HEK293 (cell line): ENCODE measurements around the gene ITGB5.

Experiments
- CTCF ChIA-PET: fragments of 350-600 bp; formaldehyde crosslinking; extraction: SDS; loops from one replicate; lab custom pipeline; 2021; ENCODE audit warnings: antibody characterized with exemption; lab: Yijun Ruan, JAX
- POLR2A ChIA-PET: fragments of 300-600 bp; formaldehyde crosslinking; extraction: SDS; loops from one replicate; lab custom pipeline; 2020; ENCODE audit warnings: antibody characterized with exemption, inconsistent platforms; lab: Yijun Ruan, JAX
- H3K27ac ChIP-seq: fragments of 200-500 bp; sonication (Bioruptor generic); 2 replicates; pipeline ENCODE4 v1.5.1; 2014; ENCODE audit warnings: low read depth, low read length, control low read depth, inconsistent platforms; ENCODE audit errors: extremely low read depth
- H3K36me3 ChIP-seq, 2 experiments: fragments of 200-500 bp in 1 of 2; sonication (Bioruptor generic) in 1 of 2; 1 replicate in 1 of 2; 2 replicates in 1 of 2; pipeline ENCODE4 v1.5.1; 2014 to 2017; ENCODE audit warnings: inconsistent platforms in 2 of 2, low read length in 2 of 2; ENCODE audit not compliant: control insufficient read depth in 2 of 2, insufficient read depth in 1 of 2
- H3K4me1 ChIP-seq: fragments of 200-500 bp; sonication (Bioruptor generic); 2 replicates; pipeline ENCODE4 v1.5.1; 2014; ENCODE audit warnings: mild to moderate bottlenecking, low read length, inconsistent platforms; ENCODE audit not compliant: control insufficient read depth, insufficient read depth
- H3K4me3 ChIP-seq: 2 replicates; pipeline ENCODE4 v1.5.1; 2011; ENCODE audit warnings: low read depth, mild to moderate bottlenecking, control low read depth, low read length, moderate library complexity
- H3K9me3 ChIP-seq: fragments of 200-500 bp; sonication (Bioruptor generic); 2 replicates; pipeline ENCODE4 v1.5.1; 2014; ENCODE audit warnings: low read depth, low read length, inconsistent platforms; ENCODE audit not compliant: control insufficient read depth, insufficient read depth
- CTCF ChIP-seq: fragments of 450-650 bp; formaldehyde crosslinking; IDR thresholded peaks from 2 replicates; pipeline ENCODE4 v1.5.1; 2016; ENCODE audit warnings: missing biosample characterization, missing genetic modification characterization
- EGR2 ChIP-seq: fragments of 450-650 bp; formaldehyde crosslinking; IDR thresholded peaks from 2 replicates; pipeline ENCODE4 v1.5.1; 2016; ENCODE audit warnings: low read depth, missing biosample characterization, missing genetic modification characterization
- ELK4 ChIP-seq: IDR thresholded peaks from 2 replicates; pipeline ENCODE4 v1.6.1; 2011; ENCODE audit warnings: mild to moderate bottlenecking, low read depth, low read length, borderline replicate concordance
- GLIS1 ChIP-seq: fragments of 450-650 bp; formaldehyde crosslinking; IDR thresholded peaks from 2 replicates; pipeline ENCODE4 v1.5.1; 2016; ENCODE audit warnings: missing biosample characterization, missing genetic modification characterization
- SALL2 ChIP-seq: fragments of 450-650 bp; formaldehyde crosslinking; IDR thresholded peaks from 2 replicates; pipeline ENCODE4 v1.5.0; 2017; ENCODE audit warnings: missing biosample characterization, mild to moderate bottlenecking, missing genetic modification characterization, borderline replicate concordance
- SETDB1 ChIP-seq: IDR thresholded peaks from one replicate; pipeline ENCODE4 v1.6.1; 2017; ENCODE audit warnings: mild to moderate bottlenecking, low read length, moderate library complexity, mixed read lengths; ENCODE audit not compliant: insufficient read length
- SP7 ChIP-seq: fragments of 450-650 bp; formaldehyde crosslinking; IDR thresholded peaks from 2 replicates; pipeline ENCODE4 v1.5.1; 2016; ENCODE audit warnings: missing biosample characterization, missing genetic modification characterization
- TRIM28 ChIP-seq: IDR thresholded peaks from 2 replicates; pipeline ENCODE4 v1.6.1; 2011; ENCODE audit warnings: low read length, control low read depth, borderline replicate concordance
- YY2 ChIP-seq: fragments of 450-650 bp; formaldehyde crosslinking; IDR thresholded peaks from 2 replicates; pipeline ENCODE4 v1.5.1; 2016; ENCODE audit warnings: missing biosample characterization, missing genetic modification characterization
- ZBTB10 ChIP-seq: fragments of 450-650 bp; formaldehyde crosslinking; IDR thresholded peaks from 2 replicates; pipeline ENCODE4 v1.5.1; 2016; ENCODE audit warnings: missing biosample characterization, missing genetic modification characterization
- ZBTB17 ChIP-seq: fragments of 450-650 bp; formaldehyde crosslinking; IDR thresholded peaks from 2 replicates; pipeline ENCODE4 v1.5.1; 2016; ENCODE audit warnings: missing biosample characterization, missing genetic modification characterization
- ZIC2 ChIP-seq: fragments of 450-650 bp; formaldehyde crosslinking; IDR thresholded peaks from 2 replicates; pipeline ENCODE4 v1.5.1; 2016; ENCODE audit warnings: missing biosample characterization, missing genetic modification characterization
- ZNF133 ChIP-seq: fragments of 450-650 bp; formaldehyde crosslinking; IDR thresholded peaks from 2 replicates; pipeline ENCODE4 v1.5.1; 2016; ENCODE audit warnings: missing biosample characterization, missing genetic modification characterization
- ZNF138 ChIP-seq: fragments of 450-650 bp; formaldehyde crosslinking; IDR thresholded peaks from 2 replicates; pipeline ENCODE4 v1.5.1; 2016; ENCODE audit warnings: missing biosample characterization, missing genetic modification characterization, borderline replicate concordance
- ZNF18 ChIP-seq: fragments of 450-650 bp; formaldehyde crosslinking; IDR thresholded peaks from 2 replicates; pipeline ENCODE4 v1.5.1; 2016; ENCODE audit warnings: missing biosample characterization, missing genetic modification characterization
- ZNF19 ChIP-seq: fragments of 450-650 bp; formaldehyde crosslinking; IDR thresholded peaks from 2 replicates; pipeline ENCODE4; 2016; ENCODE audit warnings: missing biosample characterization, missing genetic modification characterization, low read depth
- ZNF23 ChIP-seq: fragments of 450-650 bp; formaldehyde crosslinking; IDR thresholded peaks from 2 replicates; pipeline ENCODE4 v1.5.1; 2016; ENCODE audit warnings: missing biosample characterization, missing genetic modification characterization, borderline replicate concordance
- ZNF37A ChIP-seq: fragments of 450-650 bp; IDR thresholded peaks from 2 replicates; pipeline ENCODE4 v1.5.1; 2018; ENCODE audit warnings: missing biosample characterization, missing genetic modification characterization
- ZNF404 ChIP-seq: fragments of 450-650 bp; formaldehyde crosslinking; IDR thresholded peaks from 2 replicates; pipeline ENCODE4 v1.5.1; 2017; ENCODE audit warnings: missing biosample characterization, missing genetic modification characterization
- ZNF488 ChIP-seq: fragments of 450-650 bp; formaldehyde crosslinking; IDR thresholded peaks from 2 replicates; pipeline ENCODE4 v1.5.1; 2016; ENCODE audit warnings: missing biosample characterization, missing genetic modification characterization
- ZNF501 ChIP-seq: fragments of 450-650 bp; formaldehyde crosslinking; IDR thresholded peaks from 2 replicates; pipeline ENCODE4 v1.5.1; 2016; ENCODE audit warnings: missing biosample characterization, missing genetic modification characterization
- ZNF513 ChIP-seq: fragments of 450-650 bp; IDR thresholded peaks from 2 replicates; pipeline ENCODE4 v1.5.1; 2018; ENCODE audit warnings: missing biosample characterization, missing genetic modification characterization
- ZNF571 ChIP-seq: fragments of 450-650 bp; formaldehyde crosslinking; IDR thresholded peaks from 2 replicates; pipeline ENCODE4 v1.5.0; 2017; ENCODE audit warnings: missing biosample characterization, missing genetic modification characterization
- ZNF600 ChIP-seq: fragments of 450-650 bp; formaldehyde crosslinking; IDR thresholded peaks from 2 replicates; pipeline ENCODE4 v1.5.1; 2016; ENCODE audit warnings: missing biosample characterization, missing genetic modification characterization
- ZNF791 ChIP-seq: fragments of 450-650 bp; formaldehyde crosslinking; IDR thresholded peaks from 2 replicates; pipeline ENCODE4 v1.5.1; 2016; ENCODE audit warnings: missing biosample characterization, missing genetic modification characterization
- ZNF843 ChIP-seq: fragments of 450-650 bp; formaldehyde crosslinking; IDR thresholded peaks from 2 replicates; pipeline ENCODE4 v1.5.1; 2016; ENCODE audit warnings: missing biosample characterization, missing genetic modification characterization

The ITGB5 gene

GRCh38 chr3:124834723-124835718 is 52.1 kb downstream of the ITGB5 start (continued):
- TF ChIP-seq GLIS1 (tag by site-specific recombination): peak; percentile 37; the same call in 1 of the 2 replicates
- peak; percentile 61; the same call in 1 of the 2 replicates for TF ChIP-seq ZNF600 (tag by site-specific recombination)
- TF ChIP-seq ZNF571: no peak
- no peak for TF ChIP-seq ZNF133
- no peak for TF ChIP-seq SETDB1
- peak; percentile 24; the same call in 1 of the 2 replicates for TF ChIP-seq ZBTB17 (tag by site-specific recombination)
- peak; percentile 83 for TF ChIP-seq ZNF18 (tag by site-specific recombination)
- no peak for TF ChIP-seq ZNF501 (tag by site-specific recombination)
- TF ChIP-seq ZBTB10 (tag by site-specific recombination): no peak
- TF ChIP-seq SP7: no peak
- no peak for TF ChIP-seq EGR2 (tag by site-specific recombination)
- TF ChIP-seq SALL2 (tag by site-specific recombination): no peak
- TF ChIP-seq ZNF37A (tag by site-specific recombination): no peak
- peak; percentile 82 for TF ChIP-seq ZIC2
- TF ChIP-seq YY2 (tag by site-specific recombination): no peak
- no peak for TF ChIP-seq CTCF (tag by site-specific recombination)
- no peak for TF ChIP-seq ZNF843 (tag by site-specific recombination)

- H3K4me1 ChIP-seq: peaks cover 3% of the 10 kb centered on the region; the same call in 1 of the 2 replicates
- TF ChIP-seq ZNF488 (tag by site-specific recombination): no peak
- no peak for TF ChIP-seq ZNF404 (tag by site-specific recombination)
- TF ChIP-seq ZNF791: no peak
- no peak for TF ChIP-seq ZNF501 (tag by site-specific recombination)
- no peak for TF ChIP-seq TRIM28
- no peak for TF ChIP-seq ZNF19 (tag by site-specific recombination)
- TF ChIP-seq ZNF513 (tag by site-specific recombination): no peak
- no peak for TF ChIP-seq ZNF843 (tag by site-specific recombination)
- no peak for TF ChIP-seq ZNF138
- TF ChIP-seq ZNF23 (tag by site-specific recombination): no peak
- no peak for TF ChIP-seq ELK4
Measured at GRCh38 chr3:124833710-124834332, 53.3 kb downstream of the ITGB5 start.

More at GRCh38 chr3:124833710-124834332, 53.3 kb downstream of the ITGB5 start:
- H3K4me3 ChIP-seq: no peak overlapping the region
- H3K27ac ChIP-seq: no peak overlapping the region
- CTCF ChIA-PET: interaction anchor here (0.8 kb wide), 1 partner anchor 72 kb away, joined by 3 read pairs; no protein-coding TSS in a partner anchor
- peaks cover 0 to 17% of the 10 kb centered on the region in 2 experiments; a peak in 1 of 3 replicates for H3K36me3 ChIP-seq
- H3K9me3 ChIP-seq: no peaks in the 10 kb centered on the region
- POLR2A ChIA-PET: no interaction called here
